ENCODE results near the gene ATP1B4. TPM values are rescaled to one million over a fixed set of nuclear protein-coding genes. Genes with fewer than 3 reads are reported as not detected.
A peak's percentile ranks its signal among the peaks of the same experiment; 100 is the strongest.

ATP1B4 gene
- total and polyA plus RNA-seq, 9 of the 15 experiments (the other 6 are each of a cell fraction or from before 2014, with no cell fraction given), result 0.04 to 0.18 TPM; not detected in 7

GRCh38 chrX:120365320-120365719, 3.4 kb downstream of the ATP1B4 start:
- 0% methylated on average over 2 of the region's 2 CpGs for WGBS (ENCODE audit: insufficient coverage, low coverage, missing lambda C conversion rate)
- BruUV-seq (replicated peaks), result no TSS peak
- CTCF ChIA-PET (ENCODE audit: low intra/inter-chr PET ratio), result no interaction called here
- TF ChIP-seq ZFP36 (IDR thresholded peaks at IDR 0.05; ENCODE audit: low read depth, low read length, partially characterized antibody) (no peak), KLF16 (IDR thresholded peaks at IDR 0.05) (0 out of 2 replicates have a peak, but pooled peaks have one; percentile 10), THRB (CRISPR knock-in tag; conservative IDR thresholded peaks at IDR 0.05) (no peak), SMC3 (conservative IDR thresholded peaks at IDR 0.05; ENCODE audit: insufficient read depth, low read depth, low read length) (peak; percentile 33; the same call in 1 of the 2 replicates), ZNF511 (CRISPR knock-in tag; IDR thresholded peaks at IDR 0.05) (no peak), ZFP91 (CRISPR knock-in tag; IDR thresholded peaks at IDR 0.05) (no peak), RAD21 (CRISPR knock-in tag; conservative IDR thresholded peaks at IDR 0.05 in 1 of 2, IDR thresholded peaks at IDR 0.05 in 1 of 2) (peak; percentile 18 to 45; a peak in 2 of 4 replicates), ZBTB40 (IDR thresholded peaks at IDR 0.05) (no peak), ZBTB40 (CRISPR knock-in tag; IDR thresholded peaks at IDR 0.05) (no peak)

More at GRCh38 chrX:120365320-120365719, 3.4 kb downstream of the ATP1B4 start:
- H3K27ac ChIP-seq (ENCODE audit: extremely low read depth, low read depth, low read length), result no peak overlapping the region
- no peaks in the 10 kb centered on the region for H3K36me3 ChIP-seq (ENCODE audit: control insufficient read depth, insufficient read depth, low read length)
- no peak overlapping the region for H3K9ac ChIP-seq (ENCODE audit: insufficient read depth in 1 of 2, low read depth in 2 of 2, low read length in 2 of 2)
- H2AFZ ChIP-seq (ENCODE audit: low read depth, low read length), result no peak overlapping the region
- H3K79me2 ChIP-seq (ENCODE audit: control insufficient read depth, insufficient read depth, low read length), result no peaks in the 10 kb centered on the region
- H3K27me3 ChIP-seq (ENCODE audit: control insufficient read depth in 2 of 2, insufficient read depth in 2 of 2, low read length in 2 of 2), result no peaks in the 10 kb centered on the region
- in situ Hi-C loops (cut with MboI), result no loop called here
- H4K20me1 ChIP-seq (replicated peaks; ENCODE audit: control insufficient read depth, insufficient read depth, low read length), result no peaks in the 10 kb centered on the region
- no peaks in the 10 kb centered on the region for H3K9me3 ChIP-seq (replicated peaks; ENCODE audit: control insufficient read depth, insufficient read depth, low read depth, low read length)
- H3K9me1 ChIP-seq (ENCODE audit: control insufficient read depth, insufficient read depth, low read length), result no peaks in the 10 kb centered on the region
- ATAC-seq (peak; percentile 94), DNase-seq (ENCODE audit: extremely low read depth in 1 of 4, low spot score in 3 of 4) (peak; percentile 32 to 62 (median 36)), FAIRE-seq (no peak)
- peaks cover 0 to 7% of the 10 kb centered on the region in 2 experiments; a peak in 1 of 5 replicates for H3K4me1 ChIP-seq (replicated peaks in 1 of 2; ENCODE audit: control insufficient read depth in 2 of 2, insufficient read depth in 2 of 2, low read length in 2 of 2)
- H3K4me3 ChIP-seq, result no peak overlapping the region
- intact Hi-C loops (cut with micrococcal nuclease), result loop anchor here (5.0 kb wide), 2 partner anchors 87 to 102 kb away; partner anchors contain the start of gene LAMP2
- POLR2A ChIA-PET, result interaction anchor here (0.7 kb wide), 1 partner anchor 87 kb away, joined by 3 read pairs; no protein-coding TSS in a partner anchor
- no peak overlapping the region for H3K4me2 ChIP-seq (ENCODE audit: insufficient read depth, low read length)
